Stomach (tissue), 9 donors: Measurements from ENCODE around the gene NEO1. TPM values are rescaled to one million over a fixed set of nuclear protein-coding genes. Genes with fewer than 3 reads are reported as not detected.

Experiments
- DNase-seq, 2 donors: peaks; one replicate each; pipeline versions ENCODE4 v3.0.0 to v3.0.0-alpha.2; 2013 to 2019
- H3K27ac ChIP-seq, 5 donors: fragments of 200-600 bp in 4 of 5; sonication (generic) in 4 of 5; one replicate each; pipeline ENCODE4 v1.5.1; 2013 to 2019; ENCODE audit warnings: mild to moderate bottlenecking in 1 of 5, moderate library complexity in 1 of 5
- H3K27me3 ChIP-seq, 3 donors: fragments of 200-600 bp; sonication (generic); one replicate each; pipeline ENCODE4 v1.5.1; 2017 to 2019; ENCODE audit warnings: mixed run types in 1 of 3
- H3K36me3 ChIP-seq, 4 donors: fragments of 200-600 bp; sonication (generic); 1 replicate in 3 of 4; 2 replicates in 1 of 4; pipeline ENCODE4 v1.5.1; 2016 to 2019
- H3K4me1 ChIP-seq, 4 donors: fragments of 200-600 bp; sonication (generic); one replicate each; pipeline ENCODE4 v1.5.1; 2016 to 2019
- H3K4me3 ChIP-seq, 4 donors: fragments of 200-600 bp; sonication (generic) in 3 of 4; one replicate each; pipeline ENCODE4 v1.5.1; 2016 to 2019; ENCODE audit warnings: mild to moderate bottlenecking in 1 of 4
- H3K9me3 ChIP-seq, 4 donors: fragments of 200-600 bp; sonication (generic); one replicate each; pipeline ENCODE4 v1.5.1; 2016 to 2019
- CTCF ChIP-seq, 7 experiments: fragments of 450-650 bp in 4 of 7; fragments of 200-600 bp in 3 of 7; sonication (generic) in 3 of 7; IDR thresholded peaks; one replicate each; pipeline ENCODE4 v1.5.1; 2016 to 2019; ENCODE audit warnings: antibody characterized with exemption in 7 of 7, control low read depth in 2 of 7, mild to moderate bottlenecking in 1 of 7
- EP300 ChIP-seq: sonication (generic); formaldehyde crosslinking; IDR thresholded peaks from one replicate; pipeline ENCODE4 v1.6.1; 2017; ENCODE audit warnings: antibody characterized with exemption
- POLR2A ChIP-seq, 4 donors: fragments of 450-650 bp; IDR thresholded peaks; one replicate each; pipeline ENCODE4 v1.6.1; 2016; ENCODE audit warnings: antibody characterized with exemption in 4 of 4, control low read depth in 2 of 4, mild to moderate bottlenecking in 1 of 4, moderate library complexity in 1 of 4
- POLR2AphosphoS5 ChIP-seq, 3 donors: sonication (generic); formaldehyde crosslinking; IDR thresholded peaks; one replicate each; pipeline ENCODE4 v1.6.1; 2016; ENCODE audit warnings: antibody characterized with exemption in 3 of 3
- WGBS, 5 donors: extraction: QIAGEN DNeasy Blood & Tissue Kit in 3 of 5; methylation state at CpG; one replicate each; pipeline versions ENCODE4 v1.1.5 to v1.1.7; 2013 to 2018; 5-methylcytosine and 5-hydroxymethylcytosine counted together
- intact Hi-C: fragments of 100-400 bp; cut with DNase I; formaldehyde crosslinking; loops from one replicate; pipeline ENCODE4 v1.15.1; 2023; ENCODE audit warnings: low total_unique reads
- polyA plus RNA-seq, 3 donors: library from polyadenylated mRNA; stranded (reverse); fragments of 200-250 nt; gene quantifications; one replicate each; pipeline ENCODE4 v1.2.3, GENCODE V29; 2013
- total RNA-seq, 5 donors: library from RNA; depleted of rRNA; stranded (reverse); fragments of >200 nt; gene quantifications; one replicate each; pipeline versions ENCODE4 v1.1.0 to v1.2.3, GENCODE V29; 2014 to 2016
- donor health status: healthy with polysubstance abuse.
- donor health status: Bipolar disorder and iron deficiency.
- donor health status: healthy.

Gene NEO1
- total and polyA plus RNA-seq, 8 donors = 4.7 to 182 (median 17.3) TPM

DNA sequence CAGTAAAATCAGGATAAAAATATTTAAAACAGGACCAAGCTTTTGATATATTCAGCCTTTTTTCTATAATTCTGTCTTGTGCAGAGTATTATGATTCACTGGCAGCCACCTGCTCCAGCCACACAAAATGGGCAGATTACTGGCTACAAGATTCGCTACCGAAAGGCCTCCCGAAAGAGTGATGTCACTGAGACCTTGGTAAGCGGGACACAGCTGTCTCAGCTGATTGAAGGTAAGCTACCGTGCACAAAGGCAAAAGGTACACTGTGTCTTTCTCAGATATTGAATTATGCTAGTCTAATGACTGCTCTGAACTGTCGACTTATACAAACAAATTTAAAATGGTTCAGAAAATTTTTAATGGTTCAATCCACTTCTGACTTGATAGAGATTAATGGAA lies 202.3 kb downstream of the NEO1 start:
- WGBS, 5 donors = 88 to 93% (median 91%) methylated on average over 6 of the region's 6 CpGs
- no peak overlapping the region for H3K27ac ChIP-seq
- TF ChIP-seq EP300 = no peak
- no peak for TF ChIP-seq CTCF (IDR thresholded peaks at IDR 0.05)
- TF ChIP-seq POLR2A (IDR thresholded peaks at IDR 0.05) = no peak
- TF ChIP-seq POLR2AphosphoS5 (IDR thresholded peaks at IDR 0.05) = no peak
- peaks cover 14 to 67% (median 61%) of the 10 kb centered on the region in 4 donors for H3K36me3 ChIP-seq
- intact Hi-C loops = no loop called here
- H3K4me1 ChIP-seq = no peaks in the 10 kb centered on the region
- H3K27me3 ChIP-seq = no peaks in the 10 kb centered on the region
- H3K9me3 ChIP-seq = no peaks in the 10 kb centered on the region
- H3K4me3 ChIP-seq = no peak overlapping the region
- DNase-seq = no peak

GRCh38 chr15:73258271-73259108 lies 206.2 kb downstream of the NEO1 start:
- Histone ChIP-seq H3K36me3 (peaks cover 19 to 86% (median 83%) of the 10 kb centered on the region in 4 donors), H3K4me1 (no peaks in the 10 kb centered on the region), H3K9me3 (no peaks in the 10 kb centered on the region), H3K4me3 (no peak overlapping the region), H3K27me3 (no peaks in the 10 kb centered on the region), H3K27ac (no peak overlapping the region)
- TF ChIP-seq EP300 = no peak
- TF ChIP-seq POLR2A (IDR thresholded peaks at IDR 0.05) = no peak
- TF ChIP-seq POLR2AphosphoS5 (IDR thresholded peaks at IDR 0.05) = no peak
- TF ChIP-seq CTCF (IDR thresholded peaks at IDR 0.05) = no peak
- WGBS, 5 donors = 83 to 92% (median 87%) methylated on average over 5 of the region's 5 CpGs
- intact Hi-C loops = no loop called here
- no peak for DNase-seq

DNA sequence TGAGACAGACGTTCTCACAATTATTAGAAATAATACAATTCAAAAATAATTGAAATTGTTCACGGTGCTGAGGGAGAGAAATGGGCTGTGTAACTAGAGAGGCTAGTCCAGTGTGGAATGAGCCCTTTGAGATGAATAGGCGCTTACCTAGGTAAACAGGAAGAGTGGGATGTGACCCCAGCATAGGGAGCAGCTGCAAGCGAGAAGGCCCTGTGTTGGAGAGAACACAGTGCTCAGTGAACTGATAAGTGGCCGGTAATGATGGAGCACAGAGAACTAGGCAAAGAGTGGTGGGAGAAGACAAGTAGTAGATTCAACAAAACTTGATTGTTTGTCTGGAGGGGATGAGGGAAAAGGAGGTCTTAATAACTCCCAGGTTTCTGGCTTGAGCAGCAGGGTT lies 212.6 kb downstream of the NEO1 start:
- TF ChIP-seq CTCF (IDR thresholded peaks at IDR 0.05) = no peak
- TF ChIP-seq POLR2AphosphoS5 (IDR thresholded peaks at IDR 0.05) = no peak
- no peak for TF ChIP-seq POLR2A (IDR thresholded peaks at IDR 0.05)
- TF ChIP-seq EP300 = no peak
- 78 to 89% (median 85%) methylated on average over 5 of the region's 5 CpGs for WGBS, 5 donors
- no peak for DNase-seq
- intact Hi-C loops = no loop called here
- Histone ChIP-seq H3K4me3 (no peak overlapping the region), H3K4me1 (no peaks in the 10 kb centered on the region), H3K27me3 (no peaks in the 10 kb centered on the region), H3K36me3 (peaks cover 6 to 57% (median 48%) of the 10 kb centered on the region in 4 donors), H3K9me3 (no peaks in the 10 kb centered on the region), H3K27ac (no peak overlapping the region)

DNA sequence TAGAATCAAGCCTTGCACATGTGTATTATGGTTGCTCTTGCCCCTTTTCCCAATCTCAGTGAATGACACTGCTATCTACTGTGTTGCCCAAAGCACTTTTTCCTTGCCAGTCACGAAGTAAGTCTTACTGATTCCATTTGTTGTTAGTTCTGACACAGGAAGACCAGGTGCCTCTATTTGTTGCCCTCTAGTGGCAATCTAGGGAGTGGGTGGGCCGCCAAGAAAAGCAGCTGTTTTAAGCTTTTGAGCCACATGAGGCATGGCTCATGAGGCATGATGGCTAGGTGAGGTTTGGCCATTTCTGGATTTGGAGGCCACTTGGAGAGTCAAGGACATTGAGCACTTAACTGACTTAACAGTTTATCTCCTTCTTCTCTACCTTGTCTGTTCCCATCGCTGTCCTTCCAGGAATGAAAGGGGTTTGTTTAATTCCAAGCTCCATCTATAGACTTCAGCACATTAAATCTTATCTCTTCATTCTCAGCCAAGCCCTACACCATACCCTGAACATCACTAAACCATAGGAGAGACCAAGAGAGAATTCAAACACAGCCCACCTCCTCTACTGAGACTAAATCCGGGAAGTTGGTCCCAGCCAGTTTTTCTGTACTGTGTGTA lies 213.4 kb downstream of the NEO1 start:
- 58 to 72% (median 63%) methylated on average over 4 of the region's 4 CpGs for WGBS, 5 donors
- DNase-seq = peak; percentile 31 to 72
- intact Hi-C loops = no loop called here

More for the DNA sequence above, 213.4 kb downstream of the NEO1 start:
- Histone ChIP-seq H3K4me3 (no peak overlapping the region), H3K27ac (no peak overlapping the region), H3K36me3 (peaks cover 11 to 57% (median 48%) of the 10 kb centered on the region in 4 donors), H3K27me3 (no peaks in the 10 kb centered on the region), H3K4me1 (no peaks in the 10 kb centered on the region), H3K9me3 (no peaks in the 10 kb centered on the region)
- TF ChIP-seq POLR2A (IDR thresholded peaks at IDR 0.05) (no peak), EP300 (no peak), POLR2AphosphoS5 (IDR thresholded peaks at IDR 0.05) (no peak), CTCF (IDR thresholded peaks at IDR 0.05) (peak in 4 of 7 experiments; percentile 17 to 52 (median 32))
